Erythroblast (primary cell): ENCODE results near the gene FBXL16.

Experiments used
- GATA1 ChIP-seq: IDR thresholded peaks from 2 replicates; pipeline ENCODE4 v1.6.1; 2011; ENCODE audit warnings: low read depth, mild to moderate bottlenecking, control low read depth, low read length, moderate library complexity
- POLR2A ChIP-seq: IDR thresholded peaks from 2 replicates; pipeline ENCODE4 v1.6.1; 2011; ENCODE audit warnings: mild to moderate bottlenecking, low read length

DNA sequence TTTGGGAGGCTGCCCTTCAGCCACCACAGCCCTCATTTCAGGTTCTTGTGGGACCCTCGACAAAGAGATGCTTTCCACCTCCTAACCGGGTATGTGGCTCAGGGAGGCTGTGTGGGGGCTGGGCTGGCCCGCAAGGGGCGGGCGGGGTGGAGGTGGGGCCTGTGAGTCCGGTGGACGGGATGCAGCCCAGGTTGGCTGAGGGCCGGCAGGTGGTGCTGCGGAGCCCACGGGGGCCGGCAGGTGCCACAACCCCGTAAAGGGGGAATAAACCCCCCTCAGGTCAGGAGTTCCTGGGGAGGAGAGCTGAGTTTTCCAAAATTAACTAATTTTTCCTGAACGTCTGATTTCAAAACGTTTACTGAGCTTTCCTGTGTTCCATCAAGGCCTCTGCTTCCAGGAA lies 40.1 kb upstream of the FBXL16 start:
- TF ChIP-seq POLR2A (no peak), GATA1 (no peak)
